ENCODE measurements around the gene TMEM151B. TPM values are rescaled to one million over a fixed set of nuclear protein-coding genes. Genes with fewer than 3 reads are reported as not detected.

Gene TMEM151B
- total and polyA plus RNA-seq, 2 of the 13 experiments (the other 11 are each of a cell fraction or from before 2014, with no cell fraction given), result not detected

GRCh38 chr6:44304282-44305199 lies 34.3 kb downstream of the TMEM151B start (continued):
- TF ChIP-seq ZNF574 (CRISPR knock-in tag; IDR thresholded peaks at IDR 0.05), result peak; percentile 63
- TF ChIP-seq ZNF614 (CRISPR knock-in tag; IDR thresholded peaks at IDR 0.05; ENCODE audit: borderline replicate concordance), result peak; percentile 33; the same call in 1 of the 2 replicates
- no peak for TF ChIP-seq SPEN (CRISPR knock-in tag; IDR thresholded peaks at IDR 0.05; ENCODE audit: low read depth)
- TF ChIP-seq CREB1 (IDR thresholded peaks at IDR 0.05), result no peak
- no peak for TF ChIP-seq CREB1 (CRISPR knock-in tag; IDR thresholded peaks at IDR 0.05)
- no peak for TF ChIP-seq HNF4G (IDR thresholded peaks at IDR 0.05; ENCODE audit: borderline replicate concordance, low read depth, low read length)
- TF ChIP-seq HNF4G (CRISPR knock-in tag; IDR thresholded peaks at IDR 0.05; ENCODE audit: borderline replicate concordance, low read depth), result no peak
- no peak for TF ChIP-seq ZNF878 (CRISPR knock-in tag; IDR thresholded peaks at IDR 0.05)
- no peak for TF ChIP-seq POLR2A (IDR thresholded peaks at IDR 0.05; ENCODE audit: insufficient read depth in 1 of 2, low read depth in 2 of 2, low read length in 2 of 2)
- TF ChIP-seq ARNTL (CRISPR knock-in tag; IDR thresholded peaks at IDR 0.05), result no peak
- TF ChIP-seq, protein P1, sequence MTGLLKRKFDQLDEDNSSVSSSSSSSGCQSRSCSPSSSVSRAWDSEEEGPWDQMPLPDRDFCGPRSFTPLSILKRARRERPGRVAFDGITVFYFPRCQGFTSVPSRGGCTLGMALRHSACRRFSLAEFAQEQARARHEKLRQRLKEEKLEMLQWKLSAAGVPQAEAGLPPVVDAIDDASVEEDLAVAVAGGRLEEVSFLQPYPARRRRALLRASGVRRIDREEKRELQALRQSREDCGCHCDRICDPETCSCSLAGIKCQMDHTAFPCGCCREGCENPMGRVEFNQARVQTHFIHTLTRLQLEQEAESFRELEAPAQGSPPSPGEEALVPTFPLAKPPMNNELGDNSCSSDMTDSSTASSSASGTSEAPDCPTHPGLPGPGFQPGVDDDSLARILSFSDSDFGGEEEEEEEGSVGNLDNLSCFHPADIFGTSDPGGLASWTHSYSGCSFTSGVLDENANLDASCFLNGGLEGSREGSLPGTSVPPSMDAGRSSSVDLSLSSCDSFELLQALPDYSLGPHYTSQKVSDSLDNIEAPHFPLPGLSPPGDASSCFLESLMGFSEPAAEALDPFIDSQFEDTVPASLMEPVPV (CRISPR knock-in tag; IDR thresholded peaks at IDR 0.05), result no peak
- TF ChIP-seq CEBPG (CRISPR knock-in tag; IDR thresholded peaks at IDR 0.05), result no peak
- TF ChIP-seq XRCC5 (optimal IDR thresholded peaks at IDR 0.05; ENCODE audit: low read length), result no peak
- TF ChIP-seq, protein P2, sequence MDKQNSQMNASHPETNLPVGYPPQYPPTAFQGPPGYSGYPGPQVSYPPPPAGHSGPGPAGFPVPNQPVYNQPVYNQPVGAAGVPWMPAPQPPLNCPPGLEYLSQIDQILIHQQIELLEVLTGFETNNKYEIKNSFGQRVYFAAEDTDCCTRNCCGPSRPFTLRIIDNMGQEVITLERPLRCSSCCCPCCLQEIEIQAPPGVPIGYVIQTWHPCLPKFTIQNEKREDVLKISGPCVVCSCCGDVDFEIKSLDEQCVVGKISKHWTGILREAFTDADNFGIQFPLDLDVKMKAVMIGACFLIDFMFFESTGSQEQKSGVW (CRISPR knock-in tag; IDR thresholded peaks at IDR 0.05; ENCODE audit: borderline replicate concordance), result no peak
- peak; percentile 80 for TF ChIP-seq YY1 (IDR thresholded peaks at IDR 0.05; ENCODE audit: insufficient read depth, insufficient replicate concordance, low read depth, low read length)
- TF ChIP-seq ZNF496 (CRISPR knock-in tag; IDR thresholded peaks at IDR 0.05; ENCODE audit: insufficient replicate concordance), result no peak
- peak; percentile 68; the same call in 1 of the 2 replicates for TF ChIP-seq ZNF839 (CRISPR knock-in tag; IDR thresholded peaks at IDR 0.05; ENCODE audit: borderline replicate concordance)
- no peak for TF ChIP-seq ZNF18 (CRISPR knock-in tag; IDR thresholded peaks at IDR 0.05; ENCODE audit: insufficient replicate concordance)
- peak; percentile 60 for TF ChIP-seq STAG1 (CRISPR knock-in tag; IDR thresholded peaks at IDR 0.05)
- no peak for TF ChIP-seq MTF2 (CRISPR knock-in tag; IDR thresholded peaks at IDR 0.05; ENCODE audit: borderline replicate concordance)

Data from HepG2 (cell line).